GM21576 (cell line): ENCODE measurements around the gene PALS2.

Experiments used
- ATAC-seq: cut with Tn5 transposase; IDR thresholded peaks from one replicate; pipeline ENCODE4 v1.9.1; 2021; ENCODE audit warnings: mild to moderate bottlenecking, moderate library complexity; ENCODE audit not compliant: unreplicated experiment

The PALS2 gene

GRCh38 chr7:24587853-24588252, 14.6 kb downstream of the PALS2 start:
- peak; percentile 64 for ATAC-seq

GRCh38 chr7:24591152-24591551, 17.9 kb downstream of the PALS2 start:
- ATAC-seq, result no peak

DNA sequence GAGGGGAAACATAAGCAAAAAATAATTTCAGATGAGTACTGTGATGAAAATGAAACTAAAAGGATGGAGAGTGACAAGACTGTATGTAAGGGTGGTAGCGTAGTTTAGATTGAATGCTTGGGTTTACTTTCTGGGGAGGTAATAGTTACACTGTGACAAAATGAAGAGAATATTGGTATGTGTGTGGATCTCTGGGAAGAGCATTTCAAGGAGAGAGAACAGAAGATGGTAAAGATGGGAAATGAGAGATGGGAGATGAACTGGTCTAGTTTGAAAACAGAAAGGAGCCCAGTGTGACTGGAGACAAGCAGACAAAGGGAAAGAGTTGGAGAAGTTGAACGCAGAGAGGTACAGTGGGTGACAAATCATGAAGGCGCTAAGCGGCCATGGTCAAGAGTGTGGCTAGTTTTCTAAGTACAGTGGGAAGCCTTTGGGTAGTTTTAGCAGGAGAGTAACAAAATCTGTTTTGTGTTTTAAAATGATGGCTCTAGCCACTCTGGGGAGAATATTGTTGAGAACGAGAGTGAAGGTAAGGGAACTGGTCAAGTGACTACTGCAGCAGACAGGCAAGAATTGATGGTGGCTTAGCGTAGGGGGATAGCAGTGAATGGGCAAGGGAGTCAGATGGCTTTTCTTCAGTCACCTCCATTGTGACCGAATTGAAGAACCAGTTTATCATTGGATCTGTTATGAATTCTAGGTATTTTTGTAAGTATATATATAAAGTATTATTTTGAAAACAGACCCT, 22.6 kb downstream of the PALS2 start:
- ATAC-seq, result peak; percentile 59

DNA sequence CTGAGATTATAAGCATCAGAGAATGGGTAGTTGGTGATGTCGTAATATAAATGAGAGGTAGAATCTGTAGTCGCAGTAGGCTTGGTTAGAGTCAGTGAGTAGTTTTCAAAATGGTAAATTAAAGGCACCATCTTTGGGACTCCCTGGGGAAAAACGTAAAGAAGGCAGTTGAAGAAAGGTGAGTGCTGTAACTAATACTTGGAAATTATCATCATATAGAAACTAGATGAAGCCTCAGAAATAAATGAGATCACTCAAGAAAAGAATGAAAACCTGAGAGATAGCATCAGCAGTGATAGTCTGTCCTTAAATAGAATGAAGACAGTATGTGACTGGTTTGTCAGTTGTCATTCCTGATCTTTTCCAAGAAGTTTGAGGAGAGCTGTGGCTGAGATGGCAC, 23.8 kb downstream of the PALS2 start:
- ATAC-seq, result no peak

GRCh38 chr7:24601600-24601999, 28.3 kb downstream of the PALS2 start:
- no peak for ATAC-seq

DNA sequence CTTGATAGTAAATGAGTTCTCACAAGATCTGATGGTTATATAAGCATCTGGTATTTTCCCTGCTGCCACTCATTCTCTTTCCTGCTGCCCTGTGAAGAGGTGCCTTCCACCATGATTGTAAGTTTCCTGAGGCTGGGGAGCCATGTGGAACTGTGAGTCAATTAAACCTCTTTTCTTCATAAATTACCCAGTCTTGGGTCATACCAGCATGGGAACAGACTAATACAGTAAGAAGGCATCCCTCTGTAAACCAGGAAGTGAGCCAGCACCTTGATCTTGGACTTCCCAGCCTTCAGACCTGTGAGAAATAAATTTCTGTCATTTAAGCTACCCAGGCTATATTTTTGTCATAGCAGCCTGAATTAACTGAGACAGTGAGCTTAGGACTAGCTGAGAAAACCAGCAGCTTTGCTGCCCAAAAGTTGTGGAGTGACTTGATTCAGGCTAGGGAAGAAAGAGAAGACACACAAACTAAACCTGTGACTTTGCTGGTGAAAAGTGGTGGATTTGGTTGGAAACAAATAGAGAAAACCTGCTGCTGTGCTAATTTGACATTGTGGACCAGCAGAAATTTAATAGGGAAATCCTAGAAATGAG, 29.7 kb downstream of the PALS2 start:
- no peak for ATAC-seq

GRCh38 chr7:24604630-24605029, 31.4 kb downstream of the PALS2 start:
- ATAC-seq, result no peak

DNA sequence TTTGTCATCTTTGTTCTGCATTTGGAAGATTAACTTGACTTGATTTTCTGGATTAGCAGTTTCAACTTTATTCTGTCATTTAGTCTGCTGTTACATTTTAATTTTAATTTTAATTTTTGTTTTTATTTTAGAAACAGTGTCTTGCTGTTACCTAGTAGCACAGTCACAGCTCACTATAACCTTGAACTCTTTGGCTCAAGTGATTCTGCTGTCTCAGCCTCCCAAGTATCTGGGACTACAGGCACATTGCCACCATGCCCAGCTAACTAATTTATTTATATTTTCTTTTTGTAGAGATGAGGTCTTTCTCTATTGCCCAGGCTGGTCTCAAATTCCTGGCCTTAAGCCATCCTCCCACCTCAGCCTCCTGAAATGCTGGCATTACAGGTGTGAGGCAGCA, 35.3 kb downstream of the PALS2 start:
- ATAC-seq, result no peak

DNA sequence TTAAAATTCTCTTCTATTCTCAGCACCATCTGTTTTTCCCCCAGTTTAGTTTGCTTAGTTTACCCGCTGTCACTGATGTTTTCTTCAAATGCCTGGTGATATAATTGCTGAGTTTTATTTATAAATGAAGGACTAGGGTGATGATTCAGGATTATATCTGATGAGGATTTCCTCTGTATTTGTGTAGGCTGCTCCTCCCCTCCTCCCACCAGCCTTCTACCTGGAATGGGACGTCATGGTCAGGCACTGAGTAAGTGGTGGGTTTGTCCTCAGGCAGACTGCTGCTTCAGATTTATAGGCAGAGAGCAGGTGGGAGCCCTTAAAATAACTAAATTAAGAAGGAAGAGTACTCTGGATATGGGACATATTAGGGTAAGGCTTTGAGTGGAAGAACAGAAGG, 35.8 kb downstream of the PALS2 start:
- ATAC-seq, result no peak

GRCh38 chr7:24609570-24609969, 36.3 kb downstream of the PALS2 start:
- ATAC-seq, result no peak

DNA sequence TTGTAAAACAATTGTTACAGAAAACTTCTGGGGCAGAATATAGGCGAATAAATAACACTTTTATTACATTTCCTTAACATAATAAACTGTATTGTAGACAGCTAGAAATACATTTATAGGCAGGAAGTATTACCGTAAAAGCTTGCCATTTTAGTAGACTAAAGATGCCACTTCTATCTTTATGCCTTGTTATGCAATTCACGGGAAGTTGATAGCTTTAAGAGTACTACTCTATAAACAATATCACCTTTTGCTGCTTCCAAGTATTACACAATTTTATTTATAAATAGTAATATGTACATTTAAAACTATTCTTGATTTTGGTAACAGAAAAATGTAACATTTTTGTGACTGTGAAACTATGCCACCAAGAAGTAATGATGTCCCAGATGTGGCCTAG, 37.9 kb downstream of the PALS2 start:
- ATAC-seq, result no peak

- ATAC-seq, result no peak
These were observed 44.8 kb downstream of the PALS2 start for GRCh38 chr7:24617957-24618616.

DNA sequence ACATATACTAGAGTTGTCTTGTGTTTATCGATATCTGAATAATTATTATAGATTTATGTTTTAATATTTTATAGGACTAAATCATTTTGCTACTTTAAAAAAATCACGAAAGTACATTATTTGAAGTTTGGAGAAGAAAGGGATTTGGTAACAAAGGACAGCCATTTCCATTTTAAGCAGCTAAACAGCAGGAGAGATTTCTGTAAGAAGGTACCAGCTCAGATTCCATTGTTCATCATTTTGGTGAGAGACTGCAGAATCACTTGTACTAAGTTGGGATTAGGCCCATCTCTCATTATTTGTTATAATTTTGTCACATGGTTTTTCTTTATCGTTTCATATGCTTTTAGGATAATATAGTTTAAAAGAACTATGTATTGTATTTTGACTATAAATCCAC, 46.7 kb downstream of the PALS2 start:
- ATAC-seq, result no peak

DNA sequence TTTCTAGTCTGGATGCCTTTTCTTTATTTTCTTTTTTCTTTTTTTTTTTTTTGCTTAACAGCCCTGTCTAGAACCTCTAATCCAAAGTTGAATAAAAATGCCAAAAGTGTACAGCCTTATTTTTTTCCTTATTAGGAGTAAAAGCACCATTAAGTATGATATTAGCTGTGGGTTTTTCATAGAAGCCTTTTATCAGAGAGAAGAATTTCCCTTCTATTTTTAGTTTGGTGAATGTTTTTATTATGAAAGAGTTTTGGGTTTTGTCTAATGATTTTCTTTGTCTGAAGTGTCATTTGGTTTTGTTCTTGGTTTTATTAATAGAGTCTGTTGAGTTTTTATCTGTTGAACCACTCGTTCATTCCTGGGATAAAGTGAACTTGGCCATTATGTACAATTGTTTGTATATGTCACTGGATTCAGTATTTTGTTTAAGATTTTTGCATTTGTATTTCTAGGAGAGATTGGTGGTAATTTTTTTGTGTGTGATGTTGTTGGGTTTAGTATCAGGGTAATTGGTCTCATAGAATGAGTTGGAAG, 49.5 kb downstream of the PALS2 start:
- no peak for ATAC-seq
